Measurements from ENCODE around the gene MYADML2. TPM values are rescaled to one million over a fixed set of nuclear protein-coding genes. Genes with fewer than 3 reads are reported as not detected.

MYADML2 gene
- total and polyA plus RNA-seq, 2 experiments from 2014 or later, result 0.70 to 1.7 TPM

DNA sequence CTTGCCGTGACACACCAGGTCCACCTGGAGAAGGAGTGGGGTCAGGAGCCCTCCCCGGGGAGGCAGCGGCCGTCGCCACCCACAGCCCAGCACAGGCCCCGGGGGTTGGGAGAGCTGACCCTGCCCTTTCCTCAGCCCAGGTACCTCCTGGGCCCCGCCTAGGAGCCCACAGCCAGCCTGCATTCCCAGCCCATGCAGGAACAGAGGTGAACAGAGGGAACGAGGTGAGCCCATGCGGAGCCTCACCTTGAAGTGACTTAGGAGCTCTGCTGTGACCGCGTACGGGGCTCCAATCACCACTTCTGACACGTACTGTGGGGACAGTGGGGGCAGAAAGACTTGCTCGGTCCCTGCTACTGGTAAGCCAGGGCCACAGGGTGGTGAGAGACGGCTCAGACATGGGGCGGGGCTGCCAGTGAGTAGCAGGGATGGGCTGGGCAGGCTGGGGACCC lies 41.6 kb downstream of the MYADML2 start (continued):
- no peak for TF ChIP-seq ZNF462 (CRISPR knock-in tag; IDR thresholded peaks at IDR 0.05)

- H3K36me3 ChIP-seq (ENCODE audit: insufficient read depth), result peaks cover 6% of the 10 kb centered on the region; the same call in 1 of the 2 replicates
- Mint-ChIP-seq H3K36me3 (ENCODE audit: low read depth) (peaks cover 8% of the 10 kb centered on the region), H3K27ac (no peak overlapping the region), H3K9me3 (no peaks in the 10 kb centered on the region), H3K4me1 (peaks cover 3% of the 10 kb centered on the region; the same call in 2 of the 3 replicates), H3K4me3 (no peak overlapping the region), H3K27me3 (ENCODE audit: insufficient read depth, low read depth, poor library complexity) (peaks cover 19% of the 10 kb centered on the region)
- DNase-seq (ENCODE audit: low spot score), result no peak
- TF ChIP-seq CREB1 (CRISPR knock-in tag; IDR thresholded peaks at IDR 0.05; ENCODE audit: low read depth), result no peak
- no peak for TF ChIP-seq STAT1 (IDR thresholded peaks at IDR 0.05; ENCODE audit: unreplicated experiment)
- TF ChIP-seq ZNF462 (CRISPR knock-in tag; IDR thresholded peaks at IDR 0.05), result no peak
- H3K27ac ChIP-seq (ENCODE audit: low read depth), result no peak overlapping the region
- H3K4me2 ChIP-seq, result no peak overlapping the region
- H3K4me3 ChIP-seq, result no peak overlapping the region
- ATAC-seq, result no peak
- peaks cover 18% of the 10 kb centered on the region for H3K27me3 ChIP-seq (ENCODE audit: insufficient read depth)
- H3K4me1 ChIP-seq (ENCODE audit: insufficient read depth), result no peaks in the 10 kb centered on the region; the same call in none of the 2 replicates
- H4K20me1 ChIP-seq (replicated peaks; ENCODE audit: insufficient read depth), result peaks cover 2% of the 10 kb centered on the region
- H3K79me2 ChIP-seq (replicated peaks; ENCODE audit: insufficient read depth), result peaks cover under 1% of the 10 kb centered on the region
- no peaks in the 10 kb centered on the region for H3K9me2 ChIP-seq (ENCODE audit: insufficient read depth)
- H2AFZ ChIP-seq, result no peak overlapping the region
- peaks cover 15% of the 10 kb centered on the region for H3F3A ChIP-seq (replicated peaks; ENCODE audit: low read depth)
Measured at GRCh38 chr17:81904600-81905423, 42.2 kb downstream of the MYADML2 start.

All from GM23338 (cell line).